ENCODE measurements around the gene MIGA1.

GRCh38 chr1:77768006-77768405 is 11.4 kb upstream of the MIGA1 start:
- TF ChIP-seq, protein P1, sequence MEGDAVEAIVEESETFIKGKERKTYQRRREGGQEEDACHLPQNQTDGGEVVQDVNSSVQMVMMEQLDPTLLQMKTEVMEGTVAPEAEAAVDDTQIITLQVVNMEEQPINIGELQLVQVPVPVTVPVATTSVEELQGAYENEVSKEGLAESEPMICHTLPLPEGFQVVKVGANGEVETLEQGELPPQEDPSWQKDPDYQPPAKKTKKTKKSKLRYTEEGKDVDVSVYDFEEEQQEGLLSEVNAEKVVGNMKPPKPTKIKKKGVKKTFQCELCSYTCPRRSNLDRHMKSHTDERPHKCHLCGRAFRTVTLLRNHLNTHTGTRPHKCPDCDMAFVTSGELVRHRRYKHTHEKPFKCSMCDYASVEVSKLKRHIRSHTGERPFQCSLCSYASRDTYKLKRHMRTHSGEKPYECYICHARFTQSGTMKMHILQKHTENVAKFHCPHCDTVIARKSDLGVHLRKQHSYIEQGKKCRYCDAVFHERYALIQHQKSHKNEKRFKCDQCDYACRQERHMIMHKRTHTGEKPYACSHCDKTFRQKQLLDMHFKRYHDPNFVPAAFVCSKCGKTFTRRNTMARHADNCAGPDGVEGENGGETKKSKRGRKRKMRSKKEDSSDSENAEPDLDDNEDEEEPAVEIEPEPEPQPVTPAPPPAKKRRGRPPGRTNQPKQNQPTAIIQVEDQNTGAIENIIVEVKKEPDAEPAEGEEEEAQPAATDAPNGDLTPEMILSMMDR (IDR thresholded peaks at IDR 0.05) = no peak
- TF ChIP-seq POLR2A (IDR thresholded peaks at IDR 0.05) = no peak
